Mucosa of descending colon (tissue), 3 donors: ENCODE data around the gene JMJD7. TPM values are rescaled to one million over a fixed set of nuclear protein-coding genes. Genes with fewer than 3 reads are reported as not detected.

Experiments used
- ATAC-seq: fragments of 200-7000 bp; cut with Tn5 transposase; one replicate; pipeline ENCODE4 v1.9.1; 2020; ENCODE audit warnings: mild to moderate bottlenecking, moderate library complexity
- DNase-seq, 3 donors: peaks; one replicate each; pipeline ENCODE4 v3.0.0-alpha.2; 2020
- H3K36me3 ChIP-seq: fragments of 200-600 bp; one replicate; pipeline ENCODE4 v1.8.0; 2021; ENCODE audit warnings: low read depth, mild to moderate bottlenecking
- H3K4me1 ChIP-seq: fragments of 200-600 bp; one replicate; pipeline ENCODE4 v1.8.0; 2021; ENCODE audit warnings: low read depth, mild to moderate bottlenecking
- H3K4me3 ChIP-seq: fragments of 200-600 bp; one replicate; pipeline ENCODE4 v1.8.0; 2021; ENCODE audit warnings: mild to moderate bottlenecking
- H3K9me3 ChIP-seq: fragments of 200-600 bp; one replicate; pipeline ENCODE4 v1.8.0; 2021; ENCODE audit warnings: mild to moderate bottlenecking
- CTCF ChIP-seq: fragments of 200-600 bp; IDR thresholded peaks from one replicate; pipeline ENCODE4 v1.8.0; 2022; ENCODE audit warnings: antibody characterized with exemption, mild to moderate bottlenecking
- intact Hi-C, 2 donors: fragments of 100-400 bp; cut with DNase I in 1 of 2; cut with micrococcal nuclease in 1 of 2; formaldehyde crosslinking; loops; one replicate each; pipeline versions ENCODE4 v1.11.0 to v1.11.1; 2022; cut with DNase I, micrococcal nuclease
- total RNA-seq, 3 donors: library from RNA; stranded (reverse); fragmentation: NEBNext Ultra II Directional in 2 of 3; extraction: Animal tissue kit (Norgen Biotek cat#: 25700) in 2 of 3; gene quantifications; one replicate each; pipeline versions ENCODE4 v1.2.1 to v1.2.4, GENCODE V29; 2021 to 2023
- donor health status: DM: no; HTN: no; CAD: no; lungs with moderate emphysema.
- donor health status: DM: no; HTN: no; CAD: no.
- donor health status: DM: no; HTN: yes; CAD: no.

The JMJD7 gene
- total RNA-seq, 3 donors from 2014 or later: 9.8 to 15.2 (median 10.8) TPM

DNA sequence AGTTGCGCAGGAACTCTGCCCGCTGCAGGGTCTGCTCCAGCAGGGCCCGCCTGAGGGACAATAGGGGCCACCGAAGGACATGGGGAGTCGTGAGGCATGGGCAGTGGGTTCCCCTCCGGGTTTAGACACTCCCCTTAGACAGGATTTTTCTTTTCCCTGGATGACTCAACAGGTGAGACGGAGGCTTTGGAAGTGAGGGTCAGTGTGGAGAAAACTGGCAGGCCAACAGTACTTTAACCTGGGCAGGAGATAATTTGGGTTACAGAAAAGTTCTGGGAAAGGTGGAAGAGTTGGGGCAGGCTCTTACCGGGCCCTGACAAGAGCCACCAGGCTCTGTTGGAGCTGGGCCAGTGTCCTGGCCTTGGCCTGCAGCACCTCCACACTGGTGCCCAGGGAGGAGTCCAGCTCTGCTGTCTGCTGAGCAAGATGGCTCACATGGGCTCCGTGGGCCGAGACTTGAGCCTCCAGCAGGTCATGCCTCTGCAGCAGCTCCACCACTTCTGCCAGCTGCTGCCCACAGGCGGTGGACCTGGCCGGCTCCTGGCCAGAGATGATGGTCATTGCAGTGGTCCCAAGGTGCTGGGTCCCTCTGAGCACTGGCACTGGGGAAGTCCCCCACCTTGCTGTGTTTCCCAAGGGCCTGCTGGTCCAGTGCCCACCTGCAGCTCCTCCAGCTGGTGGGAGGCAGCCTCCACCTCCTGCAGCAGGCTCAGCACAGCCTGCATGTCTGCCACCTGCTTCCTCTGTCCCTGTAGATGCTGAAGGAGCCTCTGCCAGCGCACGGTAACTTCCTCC lies 55.0 kb downstream of the JMJD7 start:
- intact Hi-C loops: no loop called here

DNA sequence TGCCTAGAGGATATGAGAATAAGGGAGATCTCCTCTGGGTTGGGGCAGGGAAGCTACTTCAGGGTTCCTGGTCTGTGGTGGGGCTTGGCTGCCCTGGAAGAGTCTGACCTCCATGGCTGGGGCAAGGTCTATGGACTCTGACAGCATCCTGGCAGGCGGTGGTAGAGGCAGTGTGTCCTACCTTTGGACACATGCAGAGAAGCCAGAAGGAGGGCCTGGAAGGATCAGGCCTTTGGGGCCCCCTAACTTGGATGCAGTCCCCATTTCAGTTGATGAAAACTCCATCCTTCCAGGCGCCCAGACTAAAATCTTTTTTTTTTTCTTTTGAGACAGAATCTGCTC lies 55.6 kb downstream of the JMJD7 start:
- TF ChIP-seq CTCF: no peak
- DNase-seq: no peak

More for the DNA sequence above, 55.0 kb downstream of the JMJD7 start:
- Histone ChIP-seq H3K4me1 (peaks cover 14% of the 10 kb centered on the region), H3K4me3 (no peak overlapping the region), H3K9me3 (no peaks in the 10 kb centered on the region), H3K36me3 (no peaks in the 10 kb centered on the region)
- TF ChIP-seq CTCF: no peak
- peak; percentile 9 for ATAC-seq
- DNase-seq: no peak

DNA sequence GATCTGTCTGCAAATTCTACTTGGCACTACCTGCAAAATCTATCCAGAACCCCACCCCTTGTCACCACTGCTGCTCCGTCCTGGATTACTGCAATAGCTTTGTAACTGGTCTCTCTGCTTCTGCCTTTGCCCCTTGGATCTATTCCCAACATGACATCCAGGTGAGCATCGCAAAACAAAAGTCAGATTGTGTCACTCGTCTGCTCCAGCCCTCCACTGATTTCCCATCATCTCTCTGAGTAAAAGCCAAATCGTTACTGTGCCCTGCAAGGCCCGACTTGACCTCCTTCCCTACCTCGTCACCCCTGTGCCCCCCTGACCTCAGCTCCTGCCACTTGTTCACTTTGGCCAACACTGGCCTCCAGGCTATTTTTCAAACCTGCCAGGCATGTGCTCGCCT lies 56.6 kb downstream of the JMJD7 start:
- no peak for DNase-seq
- no peak overlapping the region for H3K4me3 ChIP-seq
- H3K4me1 ChIP-seq: peaks cover 14% of the 10 kb centered on the region
- intact Hi-C loops: no loop called here
- H3K9me3 ChIP-seq: no peaks in the 10 kb centered on the region
- no peak for TF ChIP-seq CTCF
- ATAC-seq: no peak
- H3K36me3 ChIP-seq: no peaks in the 10 kb centered on the region

More for the DNA sequence above, 55.6 kb downstream of the JMJD7 start:
- intact Hi-C loops: no loop called here
- Histone ChIP-seq H3K4me1 (peaks cover 14% of the 10 kb centered on the region), H3K36me3 (no peaks in the 10 kb centered on the region), H3K9me3 (no peaks in the 10 kb centered on the region), H3K4me3 (no peak overlapping the region)
- ATAC-seq: no peak

DNA sequence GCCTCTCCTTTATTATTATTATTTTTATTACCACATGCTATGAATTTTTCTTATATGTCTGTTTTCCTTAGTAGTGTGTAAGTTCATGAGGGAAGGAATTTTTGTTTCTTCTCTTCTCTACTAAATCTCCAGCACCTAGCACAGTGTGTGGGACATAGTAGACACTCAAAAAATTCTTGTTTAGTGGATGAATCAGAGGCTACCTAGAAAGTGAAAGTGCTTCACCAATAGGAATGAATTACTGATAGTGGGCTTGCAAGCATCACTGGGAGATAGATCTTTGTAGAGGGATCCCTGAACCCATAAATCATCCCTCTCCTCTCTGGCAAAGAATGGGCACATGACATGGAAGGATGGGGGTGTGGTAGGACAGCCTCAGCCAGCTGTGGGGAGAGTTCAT lies 57.4 kb downstream of the JMJD7 start:
- H3K4me3 ChIP-seq: no peak overlapping the region
- no peak for TF ChIP-seq CTCF
- intact Hi-C loops: no loop called here

DNA sequence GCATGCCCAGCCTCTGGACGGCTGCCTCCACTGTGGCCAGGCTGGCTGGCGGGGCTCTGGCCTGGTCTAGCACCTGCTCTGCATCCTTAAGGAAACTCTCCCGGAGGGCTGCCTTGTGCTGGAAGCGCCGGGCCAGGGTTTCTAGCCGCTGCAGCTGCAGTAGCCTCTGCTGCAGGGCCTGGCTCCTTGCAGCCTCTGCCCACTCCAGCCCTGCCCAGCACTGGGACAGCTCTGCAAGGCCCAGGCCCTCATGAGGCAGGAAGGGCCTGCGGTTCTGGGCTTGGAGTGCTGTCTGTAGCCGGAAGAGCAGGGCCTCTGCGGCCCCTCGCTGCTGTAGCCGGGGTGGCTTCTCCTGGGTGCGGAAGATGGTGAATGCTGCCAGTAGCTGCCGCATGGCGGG lies 57.9 kb downstream of the JMJD7 start:
- H3K4me1 ChIP-seq: peaks cover 14% of the 10 kb centered on the region
- no peaks in the 10 kb centered on the region for H3K36me3 ChIP-seq
- TF ChIP-seq CTCF: no peak
- no peak overlapping the region for H3K4me3 ChIP-seq
- ATAC-seq (no peak), DNase-seq (no peak)
- intact Hi-C loops: no loop called here
- H3K9me3 ChIP-seq: no peaks in the 10 kb centered on the region

More for the DNA sequence above, 57.4 kb downstream of the JMJD7 start:
- Histone ChIP-seq H3K9me3 (no peaks in the 10 kb centered on the region), H3K4me1 (peaks cover 14% of the 10 kb centered on the region), H3K36me3 (no peaks in the 10 kb centered on the region)
- ATAC-seq: no peak
- DNase-seq: no peak
